Activated T-helper 17 cell treated with anti-CD3 and anti-CD28 coated beads, Interleukin-2, amount 50 U/mL, for 72 hours (primary cell): ENCODE results near the gene NOXA1. TPM values are rescaled to one million over a fixed set of nuclear protein-coding genes. Genes with fewer than 3 reads are reported as not detected.
"Not testable (repeated sequence)": the region's sequence is repeated elsewhere in the genome, so short reads cannot be mapped to it uniquely, and the experiment has no call there.

ENCODE experiments used
- ATAC-seq: fragments of 150-1000 bp; cut with Tn5 transposase; replicated peaks from 2 replicates; pipeline ENCODE4 v1.10.0; 2021; ENCODE audit warnings: mild to moderate bottlenecking, moderate library complexity
- H3K27ac Mint-ChIP-seq: one replicate; pipeline ENCODE4 v1.8.0; 2022; ENCODE audit warnings: mixed read lengths
- H3K27me3 Mint-ChIP-seq: one replicate; pipeline ENCODE4 v1.8.0; 2022; ENCODE audit warnings: mixed read lengths
- H3K36me3 Mint-ChIP-seq: one replicate; pipeline ENCODE4 v1.8.0; 2022; ENCODE audit warnings: low read depth, mild to moderate bottlenecking, mixed read lengths
- H3K4me1 Mint-ChIP-seq: one replicate; pipeline ENCODE4 v1.8.0; 2022; ENCODE audit warnings: mixed read lengths
- H3K4me3 Mint-ChIP-seq: one replicate; pipeline ENCODE4 v1.8.0; 2022; ENCODE audit warnings: mild to moderate bottlenecking, mixed read lengths
- H3K9me3 Mint-ChIP-seq: one replicate; pipeline ENCODE4 v1.8.0; 2022; ENCODE audit warnings: mixed read lengths
- total RNA-seq, 2 donors: library from RNA; stranded (reverse); gene quantifications; one replicate each; pipeline ENCODE4 v1.2.3, GENCODE V29; 2022

NOXA1 gene
- total RNA-seq, 2 donors from 2014 or later: 0.39 to 0.58 TPM

DNA sequence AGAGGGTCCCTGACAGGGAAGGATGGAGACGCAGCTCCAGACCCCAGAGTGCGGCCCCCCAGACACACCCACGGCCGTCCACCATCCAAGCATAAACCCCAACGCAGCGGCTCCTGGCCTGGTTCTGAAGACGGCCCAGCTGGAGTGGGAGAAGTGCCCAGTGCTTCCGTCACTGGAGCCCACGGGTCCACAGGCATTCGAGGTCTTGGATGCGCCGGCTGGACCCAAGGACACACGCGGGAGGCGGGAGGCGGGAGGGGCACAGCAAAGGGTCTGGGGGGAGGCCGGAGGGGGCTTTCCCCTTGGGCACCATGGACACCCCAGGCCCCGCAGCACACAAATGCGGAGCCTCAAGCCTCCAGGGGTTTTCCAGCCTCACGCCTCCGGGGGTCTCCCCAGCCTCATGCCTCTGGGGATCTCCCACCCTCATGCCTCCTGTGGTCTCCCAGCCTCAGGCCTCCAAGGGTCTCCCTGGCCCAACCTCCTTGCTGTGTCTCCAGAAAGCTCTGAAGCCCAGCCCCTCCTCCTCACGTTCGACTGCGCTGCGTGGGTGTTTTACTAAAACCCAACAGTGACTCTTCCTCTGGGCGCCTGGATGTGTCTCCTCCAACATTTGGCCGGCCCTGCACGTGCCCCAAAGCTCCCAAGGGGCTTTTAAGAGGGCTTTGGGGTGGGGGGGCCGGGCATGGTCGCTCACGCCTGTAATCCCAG is 15.4 kb upstream of the NOXA1 start:
- ATAC-seq: no peak
- Mint-ChIP-seq H3K27ac (no peak overlapping the region), H3K9me3 (no peaks in the 10 kb centered on the region), H3K4me1 (no peaks in the 10 kb centered on the region), H3K4me3 (no peak overlapping the region), H3K27me3 (no peaks in the 10 kb centered on the region), H3K36me3 (no peaks in the 10 kb centered on the region)

DNA sequence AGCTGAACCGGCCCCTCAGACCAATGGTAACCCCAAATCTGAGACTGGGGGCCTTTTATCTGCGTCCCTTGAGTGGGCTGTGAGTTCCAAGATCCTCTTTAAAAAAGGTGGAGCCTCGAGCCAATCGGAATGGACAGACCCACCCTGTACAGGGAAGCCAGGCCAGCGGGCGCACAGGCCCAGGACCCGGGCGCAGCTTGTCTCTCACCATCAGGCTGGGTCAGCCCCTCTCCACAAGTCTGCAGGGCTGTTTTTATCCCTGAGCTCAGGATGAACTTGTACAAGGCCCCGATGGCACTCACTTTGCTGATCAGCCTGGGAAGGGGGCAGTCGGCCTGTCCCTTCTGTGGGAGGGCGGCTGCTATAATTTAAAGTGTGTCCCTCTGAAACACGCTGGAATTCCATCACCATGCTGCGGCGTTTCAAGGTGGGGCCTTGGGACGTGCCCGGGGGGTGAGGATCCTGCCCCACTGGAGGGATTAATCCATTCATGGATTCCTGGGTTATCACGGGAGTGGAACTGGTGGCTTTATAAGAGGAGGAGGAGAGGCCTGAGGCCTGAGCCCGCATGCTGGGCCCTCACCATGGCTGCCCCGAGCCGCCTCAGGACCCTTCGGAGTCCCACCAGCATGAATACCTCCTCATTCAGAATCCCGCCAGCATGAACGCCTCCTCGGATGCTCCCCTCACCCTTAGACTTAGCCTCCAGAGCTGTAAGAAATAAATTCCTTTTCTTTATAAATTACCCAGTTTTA is 14.4 kb upstream of the NOXA1 start:
- ATAC-seq: no peak
- H3K36me3 Mint-ChIP-seq: no peaks in the 10 kb centered on the region
- no peak overlapping the region for H3K27ac Mint-ChIP-seq
- no peak overlapping the region for H3K4me3 Mint-ChIP-seq
- no peaks in the 10 kb centered on the region for H3K4me1 Mint-ChIP-seq
- no peaks in the 10 kb centered on the region for H3K9me3 Mint-ChIP-seq
- no peaks in the 10 kb centered on the region for H3K27me3 Mint-ChIP-seq

GRCh38 chr9:137409515-137409914 is 13.7 kb upstream of the NOXA1 start:
- H3K4me3 Mint-ChIP-seq: no peak overlapping the region
- H3K9me3 Mint-ChIP-seq: no peaks in the 10 kb centered on the region
- no peaks in the 10 kb centered on the region for H3K27me3 Mint-ChIP-seq
- no peaks in the 10 kb centered on the region for H3K36me3 Mint-ChIP-seq
- H3K27ac Mint-ChIP-seq: no peak overlapping the region
- no peak for ATAC-seq
- H3K4me1 Mint-ChIP-seq: no peaks in the 10 kb centered on the region

GRCh38 chr9:137410236-137410890 is 12.8 kb upstream of the NOXA1 start:
- H3K27me3 Mint-ChIP-seq, ATAC-seq, H3K27ac Mint-ChIP-seq, H3K4me1 Mint-ChIP-seq, H3K4me3 Mint-ChIP-seq, H3K36me3 Mint-ChIP-seq, H3K9me3 Mint-ChIP-seq: not testable (repeated sequence)

DNA sequence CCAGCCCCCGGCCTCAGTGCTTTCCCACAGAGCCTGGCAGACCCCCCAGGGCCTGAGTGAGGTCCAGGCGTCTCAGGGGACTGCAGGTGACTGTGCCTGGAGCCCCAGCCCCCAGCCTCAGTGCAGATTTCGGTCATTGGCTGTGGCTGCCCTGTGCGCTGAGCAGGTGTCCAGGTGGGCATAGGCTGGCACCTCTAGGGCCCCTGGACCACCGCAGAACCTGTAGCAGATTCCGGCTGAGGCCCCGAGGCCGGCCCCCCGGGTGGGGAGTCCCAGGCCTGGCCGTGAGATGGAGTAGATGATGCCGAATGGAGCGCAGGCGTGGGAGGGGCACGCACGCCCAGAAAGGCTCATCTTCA is 12.3 kb upstream of the NOXA1 start:
- no peak for ATAC-seq
- H3K4me3 Mint-ChIP-seq: no peak overlapping the region
- H3K36me3 Mint-ChIP-seq: no peaks in the 10 kb centered on the region
- no peaks in the 10 kb centered on the region for H3K9me3 Mint-ChIP-seq
- H3K27ac Mint-ChIP-seq: no peak overlapping the region
- H3K4me1 Mint-ChIP-seq: no peaks in the 10 kb centered on the region
- H3K27me3 Mint-ChIP-seq: no peaks in the 10 kb centered on the region

DNA sequence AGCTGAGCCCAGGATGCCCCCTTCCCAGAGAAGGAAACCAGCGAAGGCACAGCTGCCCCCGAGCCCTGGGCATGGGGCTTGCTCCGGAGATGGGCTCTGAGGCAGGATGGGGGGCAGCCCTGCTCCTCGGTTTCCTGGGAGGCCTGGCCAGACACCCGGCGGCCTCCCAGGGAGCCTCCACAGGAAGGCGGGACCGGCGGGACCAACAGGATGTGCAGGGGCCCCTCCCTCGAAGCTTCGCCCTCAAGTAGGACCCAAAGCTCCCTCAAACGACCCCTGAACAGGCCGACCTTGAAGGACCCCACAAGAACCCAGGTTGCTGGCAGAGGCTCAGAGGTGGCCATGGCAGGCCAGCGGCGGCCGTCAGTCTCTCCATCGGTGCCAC is 11.9 kb upstream of the NOXA1 start:
- Mint-ChIP-seq H3K4me1 (no peaks in the 10 kb centered on the region), H3K36me3 (no peaks in the 10 kb centered on the region), H3K27me3 (no peaks in the 10 kb centered on the region), H3K9me3 (no peaks in the 10 kb centered on the region), H3K4me3 (no peak overlapping the region), H3K27ac (no peak overlapping the region)
- ATAC-seq: no peak

- no peak overlapping the region for H3K4me3 Mint-ChIP-seq
- no peaks in the 10 kb centered on the region for H3K36me3 Mint-ChIP-seq
- H3K27me3 Mint-ChIP-seq: no peaks in the 10 kb centered on the region
- ATAC-seq: peak; percentile 73
- H3K9me3 Mint-ChIP-seq: no peaks in the 10 kb centered on the region
- no peaks in the 10 kb centered on the region for H3K4me1 Mint-ChIP-seq
- no peak overlapping the region for H3K27ac Mint-ChIP-seq
These were observed 11.4 kb upstream of the NOXA1 start for GRCh38 chr9:137411645-137412380.

GRCh38 chr9:137412431-137412830 is 10.8 kb upstream of the NOXA1 start:
- no peaks in the 10 kb centered on the region for H3K27me3 Mint-ChIP-seq
- H3K4me3 Mint-ChIP-seq: no peak overlapping the region
- H3K9me3 Mint-ChIP-seq: no peaks in the 10 kb centered on the region
- ATAC-seq: no peak
- no peaks in the 10 kb centered on the region for H3K36me3 Mint-ChIP-seq
- no peak overlapping the region for H3K27ac Mint-ChIP-seq
- H3K4me1 Mint-ChIP-seq: no peaks in the 10 kb centered on the region

DNA sequence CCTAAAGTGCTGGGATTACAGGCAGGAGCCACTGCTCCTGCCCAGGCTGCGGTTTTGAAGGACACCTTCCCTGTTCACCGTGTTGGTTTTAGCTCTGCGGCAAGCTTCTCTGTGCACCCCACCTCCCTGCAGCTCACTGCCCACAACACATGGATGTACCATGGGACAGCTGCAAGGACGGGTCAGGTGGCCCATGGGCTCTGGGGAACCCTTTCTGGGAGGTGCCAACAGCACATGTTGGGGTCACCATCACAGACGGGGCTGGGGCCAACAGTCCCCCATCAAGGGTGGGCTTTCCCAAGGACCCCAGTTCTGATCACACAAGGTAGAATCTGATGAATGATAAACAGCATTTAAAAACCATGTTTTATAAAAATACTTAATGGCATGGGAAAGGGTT is 7.7 kb upstream of the NOXA1 start:
- Mint-ChIP-seq H3K9me3 (no peaks in the 10 kb centered on the region), H3K27ac (no peak overlapping the region), H3K4me3 (no peak overlapping the region), H3K4me1 (no peaks in the 10 kb centered on the region), H3K27me3 (no peaks in the 10 kb centered on the region), H3K36me3 (no peaks in the 10 kb centered on the region)
- no peak for ATAC-seq

DNA sequence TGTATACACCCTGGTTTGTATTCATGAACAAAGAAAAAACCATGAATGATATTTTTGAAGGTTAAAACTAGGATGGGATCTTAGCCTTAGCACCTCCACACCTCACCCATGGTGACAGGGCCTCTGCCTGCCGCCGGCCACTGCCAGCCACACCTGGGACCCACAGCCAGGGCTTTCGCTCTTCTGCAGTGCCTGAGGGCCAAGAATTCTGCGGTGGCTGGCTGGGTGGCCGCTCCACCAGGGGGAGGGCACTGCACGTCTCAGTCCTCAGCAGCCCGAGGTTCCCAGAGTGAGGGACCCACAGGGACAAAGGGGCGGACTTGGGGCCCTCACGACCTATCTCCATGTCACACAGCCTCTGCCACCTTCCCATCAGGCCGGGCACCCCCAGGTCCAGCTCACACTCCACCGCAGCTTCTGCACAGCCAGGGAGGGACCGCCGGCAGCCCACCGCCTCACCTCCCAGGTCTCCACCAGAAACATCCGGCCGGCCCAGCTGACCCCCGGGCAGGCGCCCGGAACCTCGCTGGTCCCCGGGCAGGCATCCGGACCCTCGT is 7.1 kb upstream of the NOXA1 start:
- Mint-ChIP-seq H3K27ac (no peak overlapping the region), H3K4me1 (no peaks in the 10 kb centered on the region), H3K9me3 (no peaks in the 10 kb centered on the region), H3K27me3 (no peaks in the 10 kb centered on the region), H3K4me3 (no peak overlapping the region), H3K36me3 (no peaks in the 10 kb centered on the region)
- ATAC-seq: no peak

DNA sequence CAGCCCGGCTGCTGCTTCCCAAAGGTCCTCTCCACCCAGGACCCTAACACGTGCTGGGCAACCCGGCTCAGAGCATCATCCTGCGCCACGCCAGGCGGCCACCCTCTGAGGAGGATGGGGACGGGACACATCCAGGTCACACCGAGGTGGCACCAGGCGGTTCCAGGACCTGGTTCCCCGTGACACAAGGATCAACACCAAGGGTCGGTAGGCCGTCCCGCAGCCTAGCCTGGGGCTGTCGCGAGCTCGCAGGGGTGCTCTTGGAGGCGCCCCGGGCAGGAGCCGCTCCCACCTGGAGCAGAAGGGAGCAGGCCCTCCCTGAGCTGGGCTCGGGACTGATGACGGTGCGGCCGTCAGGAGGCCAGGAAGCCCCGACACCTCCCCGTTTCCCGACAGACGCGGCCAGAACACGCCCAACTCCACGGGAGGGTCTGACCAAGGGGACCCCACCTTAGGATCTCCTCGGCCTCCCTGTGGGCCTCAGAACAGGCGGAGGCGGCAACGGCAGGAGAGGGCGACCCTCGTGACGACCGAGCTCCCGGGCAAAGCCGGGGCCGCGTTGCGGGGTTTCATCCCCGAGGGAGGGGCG is 6.5 kb upstream of the NOXA1 start:
- Mint-ChIP-seq H3K9me3 (no peaks in the 10 kb centered on the region), H3K4me1 (no peaks in the 10 kb centered on the region), H3K4me3 (no peak overlapping the region), H3K27ac (no peak overlapping the region), H3K27me3 (no peaks in the 10 kb centered on the region), H3K36me3 (no peaks in the 10 kb centered on the region)
- ATAC-seq: no peak

GRCh38 chr9:137417161-137418021 is 5.8 kb upstream of the NOXA1 start:
- ATAC-seq: peak; percentile 55
- Mint-ChIP-seq H3K4me3 (peak overlapping the region; percentile 19), H3K4me1 (no peaks in the 10 kb centered on the region), H3K9me3 (no peaks in the 10 kb centered on the region), H3K36me3 (no peaks in the 10 kb centered on the region), H3K27ac (no peak overlapping the region), H3K27me3 (no peaks in the 10 kb centered on the region)

DNA sequence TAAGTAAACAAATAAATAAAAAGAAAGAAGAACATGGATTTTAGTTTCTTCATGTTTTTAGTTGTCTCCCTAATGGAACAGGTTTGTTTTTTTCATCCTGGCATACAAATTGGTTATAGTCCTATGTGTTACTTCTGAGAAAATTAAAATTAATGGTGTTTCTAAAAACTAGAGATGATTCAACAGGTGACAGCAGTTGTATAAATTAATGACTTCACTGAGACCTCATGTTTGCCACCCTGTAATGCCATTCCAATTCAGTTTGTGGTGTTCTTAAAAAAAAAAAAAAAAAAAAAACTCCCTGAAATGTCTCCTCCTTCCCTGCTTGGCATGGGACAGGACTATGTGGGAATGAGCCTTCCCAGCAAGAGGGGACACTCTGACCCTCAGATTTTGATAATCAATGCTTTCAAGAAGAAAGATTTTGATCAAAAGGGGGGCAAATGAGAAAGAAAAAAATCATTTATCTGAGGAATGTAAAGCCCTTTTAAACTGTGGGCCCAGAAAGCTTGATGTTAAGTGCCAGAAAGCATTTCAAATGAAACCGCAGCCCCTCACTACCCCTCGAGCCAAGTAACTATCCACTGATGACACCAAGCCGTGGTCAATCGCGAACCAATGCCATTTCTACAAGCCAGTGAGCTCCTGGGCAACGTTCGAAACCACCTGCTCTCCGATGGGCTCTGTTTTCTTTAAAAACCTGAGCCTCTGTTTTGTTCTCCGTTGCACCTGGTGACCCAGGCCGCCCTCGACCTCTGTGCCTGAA is 1.2 kb upstream of the NOXA1 start:
- Mint-ChIP-seq H3K4me3 (peak overlapping the region; percentile 85), H3K27me3 (no peaks in the 10 kb centered on the region), H3K9me3 (no peaks in the 10 kb centered on the region), H3K27ac (peak overlapping the region; percentile 79), H3K36me3 (no peaks in the 10 kb centered on the region), H3K4me1 (no peaks in the 10 kb centered on the region)
- ATAC-seq: no peak
